Measurements from ENCODE around the gene NR6A1.

The NR6A1 gene

GRCh38 chr9:124693403-124693802 is 77.7 kb downstream of the NR6A1 start:
- DNase-seq (ENCODE audit: insufficient read length, low spot score) (no peak), FAIRE-seq (no peak)
- TF ChIP-seq, protein P1, sequence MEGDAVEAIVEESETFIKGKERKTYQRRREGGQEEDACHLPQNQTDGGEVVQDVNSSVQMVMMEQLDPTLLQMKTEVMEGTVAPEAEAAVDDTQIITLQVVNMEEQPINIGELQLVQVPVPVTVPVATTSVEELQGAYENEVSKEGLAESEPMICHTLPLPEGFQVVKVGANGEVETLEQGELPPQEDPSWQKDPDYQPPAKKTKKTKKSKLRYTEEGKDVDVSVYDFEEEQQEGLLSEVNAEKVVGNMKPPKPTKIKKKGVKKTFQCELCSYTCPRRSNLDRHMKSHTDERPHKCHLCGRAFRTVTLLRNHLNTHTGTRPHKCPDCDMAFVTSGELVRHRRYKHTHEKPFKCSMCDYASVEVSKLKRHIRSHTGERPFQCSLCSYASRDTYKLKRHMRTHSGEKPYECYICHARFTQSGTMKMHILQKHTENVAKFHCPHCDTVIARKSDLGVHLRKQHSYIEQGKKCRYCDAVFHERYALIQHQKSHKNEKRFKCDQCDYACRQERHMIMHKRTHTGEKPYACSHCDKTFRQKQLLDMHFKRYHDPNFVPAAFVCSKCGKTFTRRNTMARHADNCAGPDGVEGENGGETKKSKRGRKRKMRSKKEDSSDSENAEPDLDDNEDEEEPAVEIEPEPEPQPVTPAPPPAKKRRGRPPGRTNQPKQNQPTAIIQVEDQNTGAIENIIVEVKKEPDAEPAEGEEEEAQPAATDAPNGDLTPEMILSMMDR (IDR thresholded peaks at IDR 0.05; ENCODE audit: insufficient read depth, missing control alignments): no peak

DNA sequence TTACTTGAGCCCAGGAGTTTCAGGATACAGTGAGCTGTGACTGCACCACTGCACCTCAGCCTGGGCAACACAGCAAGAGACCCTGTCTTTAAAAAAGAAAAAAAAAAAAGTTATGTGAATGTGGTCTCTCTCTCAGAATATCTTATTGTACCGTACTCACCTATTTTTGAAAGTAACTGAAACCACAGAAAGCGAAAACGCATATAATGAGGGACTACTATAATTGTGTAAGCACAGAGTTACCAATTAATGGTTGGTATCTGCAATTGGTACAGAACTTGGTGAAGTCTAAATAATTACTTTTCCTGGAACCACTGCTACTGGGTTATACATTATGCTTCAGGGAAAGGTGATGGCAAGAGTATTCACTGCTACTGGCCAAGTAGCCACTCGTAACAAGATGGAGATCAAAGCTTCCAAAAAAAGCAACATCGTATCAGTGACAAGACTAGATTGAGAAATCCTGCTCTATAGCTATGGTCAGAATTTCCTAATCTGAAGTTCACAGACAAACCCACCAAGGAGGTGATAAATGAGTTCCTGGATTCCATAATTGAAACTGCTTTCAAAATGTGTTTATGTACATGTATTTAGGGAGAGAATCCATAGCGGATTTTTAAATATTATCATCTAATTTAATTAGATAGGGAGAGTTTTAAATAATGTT is 82.7 kb downstream of the NR6A1 start:
- DNase-seq (ENCODE audit: insufficient read length, low spot score) (no peak), FAIRE-seq (no peak)
- TF ChIP-seq, protein P1 (IDR thresholded peaks at IDR 0.05; ENCODE audit: insufficient read depth, missing control alignments): no peak

DNA sequence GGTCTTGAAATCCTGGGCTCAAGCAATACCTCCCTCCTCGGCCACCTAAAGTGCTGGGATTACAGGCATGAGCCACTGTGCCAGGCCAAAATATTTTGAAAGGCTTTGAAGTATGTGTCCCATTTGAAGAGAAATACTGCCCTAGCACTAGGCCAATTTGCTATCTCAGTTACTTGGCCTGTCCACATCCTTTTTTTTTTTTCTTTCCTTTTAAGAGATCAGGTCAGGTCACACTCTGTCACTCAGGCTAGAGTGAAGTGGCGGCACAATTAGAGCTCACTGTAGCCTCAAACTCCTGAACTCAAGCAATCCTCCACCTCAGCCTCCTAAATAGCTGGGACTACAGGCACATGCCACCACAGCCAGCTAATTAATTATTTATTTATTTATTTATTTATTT is 84.2 kb downstream of the NR6A1 start:
- no peak for DNase-seq (ENCODE audit: insufficient read length, low spot score)

DNA sequence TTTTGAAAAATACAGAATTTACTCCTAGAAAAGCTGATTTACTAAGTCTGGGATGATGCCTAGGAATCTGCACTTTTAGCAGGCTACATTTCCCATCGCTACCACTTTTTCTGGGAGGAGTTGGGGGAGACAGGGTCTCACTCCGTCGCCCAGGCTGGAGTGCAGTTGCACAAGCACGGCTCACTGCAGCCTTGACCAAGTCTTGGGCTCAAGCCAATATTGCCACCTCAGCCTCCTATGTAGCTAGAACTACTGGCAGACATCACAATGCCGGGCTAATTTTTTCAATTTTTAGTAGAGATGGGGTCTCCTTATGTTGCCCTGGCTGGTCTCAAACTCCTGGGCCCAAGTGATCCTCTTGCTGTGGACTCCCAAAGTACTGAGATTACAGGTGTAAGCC is 85.9 kb downstream of the NR6A1 start:
- DNase-seq (ENCODE audit: insufficient read length, low spot score) (no peak), FAIRE-seq (no peak)
- TF ChIP-seq, protein P1 (IDR thresholded peaks at IDR 0.05; ENCODE audit: insufficient read depth, missing control alignments): no peak

More for the DNA sequence above, 84.2 kb downstream of the NR6A1 start:
- FAIRE-seq: no peak
- TF ChIP-seq, protein P1 (IDR thresholded peaks at IDR 0.05; ENCODE audit: insufficient read depth, missing control alignments): no peak

- no peak for FAIRE-seq
- no peak for DNase-seq (ENCODE audit: insufficient read length, low spot score)
- TF ChIP-seq, protein P1 (IDR thresholded peaks at IDR 0.05; ENCODE audit: insufficient read depth, missing control alignments): no peak
Observed at GRCh38 chr9:124684169-124684568, 86.9 kb downstream of the NR6A1 start.

DNA sequence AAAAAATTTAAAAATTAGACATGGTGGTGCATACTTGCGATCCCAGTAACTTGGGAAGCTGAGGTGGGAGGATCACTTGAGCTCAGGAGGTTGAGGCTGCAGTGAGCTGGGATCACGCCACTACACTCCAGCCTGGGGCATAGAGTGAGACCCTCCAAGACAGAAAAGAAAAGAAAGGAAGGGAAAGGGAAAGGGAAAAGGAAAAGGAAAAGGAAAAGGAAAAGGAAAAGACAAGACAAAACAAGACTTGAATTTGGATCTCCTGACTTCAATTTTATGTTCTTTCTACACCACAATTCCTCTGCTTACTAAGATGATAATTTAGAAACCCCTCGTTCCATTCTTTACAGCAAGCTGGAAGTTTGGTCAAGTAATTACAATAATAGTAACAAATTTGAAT is 88.1 kb downstream of the NR6A1 start:
- FAIRE-seq (no peak), DNase-seq (ENCODE audit: insufficient read length, low spot score) (no peak)
- TF ChIP-seq, protein P1 (IDR thresholded peaks at IDR 0.05; ENCODE audit: insufficient read depth, missing control alignments): no peak

GRCh38 chr9:124680714-124681390 is 90.3 kb downstream of the NR6A1 start:
- TF ChIP-seq, protein P1 (IDR thresholded peaks at IDR 0.05; ENCODE audit: insufficient read depth, missing control alignments): no peak
- no peak for FAIRE-seq
- no peak for DNase-seq (ENCODE audit: insufficient read length, low spot score)
